ENCODE data around the gene AKAIN1. TPM values are rescaled to one million over a fixed set of nuclear protein-coding genes. Genes with fewer than 3 reads are reported as not detected.

Gene AKAIN1
- total RNA-seq, 2 experiments from 2014 or later, result not detected

DNA sequence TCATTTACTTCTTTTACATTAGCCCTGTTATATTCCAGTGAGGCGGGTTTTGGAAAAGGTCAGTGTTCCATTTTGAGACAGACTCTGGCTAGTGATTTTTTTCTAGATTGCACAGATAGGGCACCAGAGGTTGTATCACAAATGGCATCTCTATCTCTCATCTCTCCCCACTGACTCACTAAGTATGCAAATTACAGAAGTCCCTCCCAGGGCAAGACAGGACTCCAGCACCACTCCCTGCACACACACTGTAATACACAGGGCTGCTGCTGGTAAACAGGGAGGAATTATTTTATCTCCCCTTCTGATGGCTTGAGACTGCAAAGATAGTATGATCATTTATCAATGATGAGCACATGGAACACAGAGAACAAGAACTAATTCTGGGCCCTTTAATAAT, 46.2 kb downstream of the AKAIN1 start:
- Histone ChIP-seq H3K4me3 (ENCODE audit: low read length) (no peak overlapping the region), H3K27ac (ENCODE audit: low read depth in 1 of 2, low read length in 2 of 2) (no peak overlapping the region), H3K4me1 (ENCODE audit: insufficient read depth, low read length) (no peaks in the 10 kb centered on the region), H3K9me3 (ENCODE audit: control insufficient read depth in 1 of 2, insufficient read depth in 1 of 2, low read length in 2 of 2) (peaks cover 0 to 8% of the 10 kb centered on the region in 2 experiments), H3K36me3 (ENCODE audit: insufficient read depth, low read length) (no peaks in the 10 kb centered on the region), H3K27me3 (ENCODE audit: control insufficient read depth in 1 of 2, insufficient read depth in 2 of 2, low read length in 2 of 2) (no peaks in the 10 kb centered on the region)
- Mint-ChIP-seq H3K4me1 (ENCODE audit: low read depth) (peaks cover 7% of the 10 kb centered on the region), H3K4me3 (no peak overlapping the region), H3K27ac (no peak overlapping the region), H3K36me3 (ENCODE audit: low read depth) (no peaks in the 10 kb centered on the region), H3K9me3 (no peaks in the 10 kb centered on the region), H3K27me3 (no peaks in the 10 kb centered on the region)
- no peak for ATAC-seq (ENCODE audit: poor library complexity)
- TF ChIP-seq, protein P1, sequence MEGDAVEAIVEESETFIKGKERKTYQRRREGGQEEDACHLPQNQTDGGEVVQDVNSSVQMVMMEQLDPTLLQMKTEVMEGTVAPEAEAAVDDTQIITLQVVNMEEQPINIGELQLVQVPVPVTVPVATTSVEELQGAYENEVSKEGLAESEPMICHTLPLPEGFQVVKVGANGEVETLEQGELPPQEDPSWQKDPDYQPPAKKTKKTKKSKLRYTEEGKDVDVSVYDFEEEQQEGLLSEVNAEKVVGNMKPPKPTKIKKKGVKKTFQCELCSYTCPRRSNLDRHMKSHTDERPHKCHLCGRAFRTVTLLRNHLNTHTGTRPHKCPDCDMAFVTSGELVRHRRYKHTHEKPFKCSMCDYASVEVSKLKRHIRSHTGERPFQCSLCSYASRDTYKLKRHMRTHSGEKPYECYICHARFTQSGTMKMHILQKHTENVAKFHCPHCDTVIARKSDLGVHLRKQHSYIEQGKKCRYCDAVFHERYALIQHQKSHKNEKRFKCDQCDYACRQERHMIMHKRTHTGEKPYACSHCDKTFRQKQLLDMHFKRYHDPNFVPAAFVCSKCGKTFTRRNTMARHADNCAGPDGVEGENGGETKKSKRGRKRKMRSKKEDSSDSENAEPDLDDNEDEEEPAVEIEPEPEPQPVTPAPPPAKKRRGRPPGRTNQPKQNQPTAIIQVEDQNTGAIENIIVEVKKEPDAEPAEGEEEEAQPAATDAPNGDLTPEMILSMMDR (IDR thresholded peaks at IDR 0.05), result no peak
- CTCF ChIA-PET, result no interaction called here
- no peak for DNase-seq
- POLR2A ChIA-PET, result no interaction called here
- intact Hi-C loops (cut with DNase I, micrococcal nuclease), result no loop called here

DNA sequence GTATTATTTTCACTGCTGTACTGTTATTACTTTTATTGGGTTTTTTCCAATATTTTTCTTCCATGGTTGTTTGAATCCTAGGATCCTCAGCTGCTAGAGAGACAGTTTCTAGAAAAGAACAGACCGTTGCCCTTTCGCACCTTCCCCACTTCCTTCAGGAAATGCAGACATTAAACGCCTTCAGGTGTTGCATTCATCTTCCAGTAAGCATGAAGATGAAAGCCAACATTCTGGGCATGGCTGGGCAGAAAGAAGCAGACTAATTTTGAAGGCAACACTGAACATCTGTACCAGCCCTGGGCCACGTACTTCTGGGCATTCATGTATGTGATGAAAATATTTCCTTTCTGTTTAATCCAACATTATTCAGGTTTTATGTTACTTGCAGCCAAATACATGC, 51.0 kb downstream of the AKAIN1 start:
- peaks cover 28% of the 10 kb centered on the region for H3K4me1 Mint-ChIP-seq (ENCODE audit: low read depth)
- ChIA-PET CTCF (no interaction called here), POLR2A (no interaction called here)
- H3K27ac Mint-ChIP-seq, result no peak overlapping the region
- no peaks in the 10 kb centered on the region for H3K36me3 Mint-ChIP-seq (ENCODE audit: low read depth)
- no peak overlapping the region for H3K4me3 Mint-ChIP-seq
- no peaks in the 10 kb centered on the region for H3K9me3 Mint-ChIP-seq
- TF ChIP-seq, protein P1 (IDR thresholded peaks at IDR 0.05), result no peak
- intact Hi-C loops (cut with DNase I, micrococcal nuclease), result no loop called here
- Histone ChIP-seq H3K4me1 (ENCODE audit: insufficient read depth, low read length) (no peaks in the 10 kb centered on the region), H3K36me3 (ENCODE audit: insufficient read depth, low read length) (no peaks in the 10 kb centered on the region), H3K27ac (ENCODE audit: low read depth in 1 of 2, low read length in 2 of 2) (no peak overlapping the region), H3K9me3 (ENCODE audit: control insufficient read depth in 1 of 2, insufficient read depth in 1 of 2, low read length in 2 of 2) (no peaks in the 10 kb centered on the region), H3K27me3 (ENCODE audit: control insufficient read depth in 1 of 2, insufficient read depth in 2 of 2, low read length in 2 of 2) (no peaks in the 10 kb centered on the region), H3K4me3 (ENCODE audit: low read length) (no peak overlapping the region)
- no peaks in the 10 kb centered on the region for H3K27me3 Mint-ChIP-seq
- no peak for DNase-seq
- ATAC-seq (ENCODE audit: poor library complexity), result no peak

DNA sequence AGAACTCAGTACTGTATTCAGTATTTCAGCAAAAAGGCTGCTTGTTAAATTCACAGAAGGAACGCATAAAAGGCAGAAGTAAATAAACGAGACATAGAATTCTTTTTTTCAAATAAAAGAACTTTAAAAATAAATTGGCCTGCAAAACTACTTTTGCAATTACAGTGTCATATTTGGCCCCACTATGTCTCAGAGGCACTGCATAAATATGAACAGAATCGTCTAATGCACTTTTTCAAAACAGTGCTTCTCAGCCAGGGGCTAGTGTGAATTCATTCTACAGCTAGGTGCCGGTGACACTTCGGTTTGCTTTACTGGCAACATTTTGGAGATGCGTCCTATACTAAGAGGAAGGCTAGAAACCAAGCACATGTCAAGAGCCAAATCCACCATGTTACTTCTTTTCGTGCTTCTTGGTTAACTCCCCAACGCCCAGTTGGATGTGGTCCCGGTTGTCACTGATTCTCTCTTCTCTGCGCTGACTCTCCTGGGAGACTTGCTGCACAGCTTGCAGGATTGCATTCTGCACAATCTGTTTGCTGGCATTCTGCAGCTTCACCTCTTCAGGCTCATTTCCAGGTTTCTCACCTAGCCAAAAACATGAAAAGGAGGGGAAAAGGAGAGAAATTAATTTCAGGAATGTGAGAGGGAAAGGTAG, 51.8 kb downstream of the AKAIN1 start:
- Mint-ChIP-seq H3K4me1 (ENCODE audit: low read depth) (peaks cover 28% of the 10 kb centered on the region), H3K27me3 (no peaks in the 10 kb centered on the region), H3K4me3 (no peak overlapping the region), H3K27ac (no peak overlapping the region), H3K9me3 (no peaks in the 10 kb centered on the region), H3K36me3 (ENCODE audit: low read depth) (no peaks in the 10 kb centered on the region)
- intact Hi-C loops (cut with DNase I, micrococcal nuclease), result no loop called here
- ChIA-PET POLR2A (no interaction called here), CTCF (no interaction called here)
- no peaks in the 10 kb centered on the region for H3K4me1 ChIP-seq (ENCODE audit: insufficient read depth, low read length)
- no peak overlapping the region for H3K4me3 ChIP-seq (ENCODE audit: low read length)
- no peaks in the 10 kb centered on the region for H3K9me3 ChIP-seq (ENCODE audit: control insufficient read depth in 1 of 2, insufficient read depth in 1 of 2, low read length in 2 of 2)
- TF ChIP-seq, protein P1 (IDR thresholded peaks at IDR 0.05), result no peak
- H3K27ac ChIP-seq (ENCODE audit: low read depth in 1 of 2, low read length in 2 of 2), result no peak overlapping the region
- no peaks in the 10 kb centered on the region for H3K27me3 ChIP-seq (ENCODE audit: control insufficient read depth in 1 of 2, insufficient read depth in 2 of 2, low read length in 2 of 2)
- H3K36me3 ChIP-seq (ENCODE audit: insufficient read depth, low read length), result no peaks in the 10 kb centered on the region
- DNase-seq (no peak), ATAC-seq (ENCODE audit: poor library complexity) (no peak)

Data from CD4-positive, alpha-beta T cell (primary cell).